WTC11 (cell line): Measurements from ENCODE around the gene CAMKK2. TPM values are rescaled to one million over a fixed set of nuclear protein-coding genes. Genes with fewer than 3 reads are reported as not detected.

Source experiments
- ATAC-seq: fragments of 200-7000 bp; cut with Tn5 transposase; 2 replicates; pipeline ENCODE4 v1.10.0; 2021; ENCODE audit warnings: mild to moderate bottlenecking, moderate library complexity
- CTCF ChIA-PET: fragments of 300-600 bp; sonication (Branson Sonifier 250); formaldehyde crosslinking; loops from one replicate; lab custom pipeline; 2021; ENCODE audit warnings: antibody characterized with exemption; lab: Charles Lee
- POLR2A ChIA-PET: fragments of 350-600 bp; sonication (Branson Sonifier 250); formaldehyde crosslinking; loops from one replicate; lab custom pipeline; 2021; ENCODE audit warnings: antibody characterized with exemption; lab: Charles Lee
- DNase-seq: peaks from one replicate; pipeline ENCODE4 v3.0.0; 2021; ENCODE audit warnings: low spot score
- H3K27ac Mint-ChIP-seq: 2 replicates; pipeline ENCODE4 v1.8.0; 2021; ENCODE audit warnings: mixed read lengths
- H3K27me3 Mint-ChIP-seq: 2 replicates; pipeline ENCODE4 v1.8.0; 2021; ENCODE audit warnings: low read depth, mild to moderate bottlenecking, moderate library complexity, mixed read lengths
- H3K36me3 Mint-ChIP-seq: 2 replicates; pipeline ENCODE4 v1.8.0; 2021; ENCODE audit warnings: mixed read lengths
- H3K4me1 Mint-ChIP-seq: 2 replicates; pipeline ENCODE4 v1.8.0; 2022; ENCODE audit warnings: mixed read lengths
- H3K4me3 Mint-ChIP-seq: 2 replicates; pipeline ENCODE4 v1.8.0; 2021; ENCODE audit warnings: mild to moderate bottlenecking, moderate library complexity, mixed read lengths
- H3K9me3 Mint-ChIP-seq: 2 replicates; pipeline ENCODE4 v1.8.0; 2021; ENCODE audit warnings: mixed read lengths
- CREM ChIP-seq: sonication (generic); formaldehyde crosslinking; IDR thresholded peaks from 2 replicates; pipeline ENCODE4 v1.8.1; 2022; ENCODE audit warnings: mild to moderate bottlenecking, missing genetic modification reagents, moderate library complexity
- EMX1 ChIP-seq: fragments of 250-450 bp; sonication (Bioruptor Pico); IDR thresholded peaks from 2 replicates; pipeline ENCODE4 v1.8.0; 2021; ENCODE audit warnings: mild to moderate bottlenecking
- ETV6 ChIP-seq: sonication (generic); formaldehyde crosslinking; IDR thresholded peaks from 2 replicates; pipeline ENCODE4 v1.8.1; 2022; ENCODE audit warnings: mild to moderate bottlenecking, missing genetic modification reagents
- FOXJ3 ChIP-seq: sonication (generic); formaldehyde crosslinking; IDR thresholded peaks from 2 replicates; pipeline ENCODE4 v1.9.0; 2021; ENCODE audit warnings: missing genetic modification reagents, mild to moderate bottlenecking, borderline replicate concordance
- FOXP1 ChIP-seq: sonication (generic); formaldehyde crosslinking; IDR thresholded peaks from 2 replicates; pipeline ENCODE4 v1.8.0; 2022; ENCODE audit warnings: missing genetic modification reagents, mild to moderate bottlenecking, moderate library complexity, borderline replicate concordance
- HMGA2 ChIP-seq: fragments of 250-450 bp; sonication (Bioruptor Pico); IDR thresholded peaks from 2 replicates; pipeline ENCODE4 v1.4.0; 2021; ENCODE audit warnings: mild to moderate bottlenecking, moderate library complexity
- JAZF1 ChIP-seq: fragments of 250-450 bp; sonication (Bioruptor Pico); IDR thresholded peaks from 2 replicates; pipeline ENCODE4 v1.9.0; 2021; ENCODE audit warnings: moderate library complexity, mild to moderate bottlenecking, inconsistent platforms
- JUN ChIP-seq: sonication (generic); formaldehyde crosslinking; IDR thresholded peaks from 2 replicates; pipeline ENCODE4 v1.8.0; 2023; ENCODE audit warnings: mild to moderate bottlenecking, missing genetic modification reagents
- KAT7 ChIP-seq: sonication (generic); formaldehyde crosslinking; IDR thresholded peaks from 2 replicates; pipeline ENCODE4 v1.8.1; 2023; ENCODE audit warnings: missing genetic modification reagents, mild to moderate bottlenecking, borderline replicate concordance
- MXD4 ChIP-seq: fragments of 250-450 bp; sonication (Bioruptor Pico); IDR thresholded peaks from 2 replicates; pipeline ENCODE4 v1.8.0; 2021; ENCODE audit warnings: mild to moderate bottlenecking, moderate library complexity, borderline replicate concordance
- RELA ChIP-seq: sonication (generic); formaldehyde crosslinking; IDR thresholded peaks from 2 replicates; pipeline ENCODE4 v1.8.1; 2022; ENCODE audit warnings: missing genetic modification reagents, mild to moderate bottlenecking, borderline replicate concordance
- RORB ChIP-seq: fragments of 250-450 bp; sonication (Bioruptor Pico); IDR thresholded peaks from 2 replicates; pipeline ENCODE4 v1.9.0; 2021; ENCODE audit warnings: mild to moderate bottlenecking
- ZNF232 ChIP-seq: sonication (generic); formaldehyde crosslinking; IDR thresholded peaks from 2 replicates; pipeline ENCODE4 v1.8.0; 2022; ENCODE audit warnings: mild to moderate bottlenecking, missing genetic modification reagents
- total RNA-seq: library from RNA; stranded (reverse); gene quantifications from 3 replicates; pipeline ENCODE4 v1.2.3, GENCODE V29; 2021
- TF ChIP-seq, protein P1 (sequence below): sonication (generic); formaldehyde crosslinking; conservative IDR thresholded peaks from 2 replicates; pipeline ENCODE4 v1.8.1; 2022; ENCODE audit warnings: mild to moderate bottlenecking, missing genetic modification reagents
- TF ChIP-seq, protein P2 (sequence below): fragments of 250-450 bp; sonication (Bioruptor Pico); IDR thresholded peaks from 2 replicates; pipeline ENCODE4 v1.9.0; 2021; ENCODE audit warnings: mild to moderate bottlenecking
- TF ChIP-seq, protein P3 (sequence below): sonication (generic); formaldehyde crosslinking; IDR thresholded peaks from 2 replicates; pipeline ENCODE4 v1.8.1; 2023; ENCODE audit warnings: mild to moderate bottlenecking, missing genetic modification reagents
- TF ChIP-seq, protein P4 (sequence below): sonication (generic); formaldehyde crosslinking; IDR thresholded peaks from 2 replicates; pipeline ENCODE4 v1.8.0; 2022; ENCODE audit warnings: missing genetic modification reagents
- TF ChIP-seq, protein P5 (sequence below): fragments of 250-450 bp; sonication (Bioruptor Pico); conservative IDR thresholded peaks from 2 replicates; pipeline ENCODE4 v1.9.0; 2021; ENCODE audit warnings: mild to moderate bottlenecking

CAMKK2 gene
- total RNA-seq, 1 experiment from 2014 or later = 36.5 TPM

DNA sequence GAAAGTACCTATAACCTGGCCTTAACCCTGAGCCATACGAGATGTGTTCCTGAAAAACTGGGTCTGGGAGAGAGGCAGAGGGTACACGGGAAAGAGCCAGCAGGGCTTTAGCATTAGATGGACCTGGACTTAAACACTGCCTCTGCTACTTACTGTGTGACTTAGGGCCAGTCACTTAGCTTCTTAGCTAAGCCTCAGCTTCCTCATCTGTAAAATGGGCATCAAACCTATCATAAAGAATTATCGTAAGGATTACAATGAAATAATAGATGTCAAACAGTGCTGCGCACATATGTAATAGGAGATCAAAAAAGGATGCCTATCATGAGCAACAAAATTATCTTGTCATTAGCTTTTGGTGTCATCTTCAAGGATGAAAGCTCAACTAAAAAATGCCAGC, 32.1 kb upstream of the CAMKK2 start:
- Mint-ChIP-seq H3K4me1 (no peaks in the 10 kb centered on the region), H3K4me3 (no peak overlapping the region), H3K9me3 (no peaks in the 10 kb centered on the region), H3K36me3 (peaks cover 79% of the 10 kb centered on the region), H3K27me3 (no peaks in the 10 kb centered on the region), H3K27ac (no peak overlapping the region)
- ChIA-PET CTCF (interaction anchor here (2.1 kb wide), 1 partner anchor 115 kb away, joined by 7 read pairs; no protein-coding TSS in a partner anchor), POLR2A (interaction anchor here (0.6 kb wide), 1 partner anchor 218 kb away, joined by 4 read pairs; no protein-coding TSS in a partner anchor)
- ATAC-seq = no peak
- no peak for DNase-seq
- TF ChIP-seq, protein P1, sequence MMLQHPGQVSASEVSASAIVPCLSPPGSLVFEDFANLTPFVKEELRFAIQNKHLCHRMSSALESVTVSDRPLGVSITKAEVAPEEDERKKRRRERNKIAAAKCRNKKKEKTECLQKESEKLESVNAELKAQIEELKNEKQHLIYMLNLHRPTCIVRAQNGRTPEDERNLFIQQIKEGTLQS = no peak
- no peak for TF ChIP-seq ETV6 (CRISPR knock-in tag)
- TF ChIP-seq, protein P2, sequence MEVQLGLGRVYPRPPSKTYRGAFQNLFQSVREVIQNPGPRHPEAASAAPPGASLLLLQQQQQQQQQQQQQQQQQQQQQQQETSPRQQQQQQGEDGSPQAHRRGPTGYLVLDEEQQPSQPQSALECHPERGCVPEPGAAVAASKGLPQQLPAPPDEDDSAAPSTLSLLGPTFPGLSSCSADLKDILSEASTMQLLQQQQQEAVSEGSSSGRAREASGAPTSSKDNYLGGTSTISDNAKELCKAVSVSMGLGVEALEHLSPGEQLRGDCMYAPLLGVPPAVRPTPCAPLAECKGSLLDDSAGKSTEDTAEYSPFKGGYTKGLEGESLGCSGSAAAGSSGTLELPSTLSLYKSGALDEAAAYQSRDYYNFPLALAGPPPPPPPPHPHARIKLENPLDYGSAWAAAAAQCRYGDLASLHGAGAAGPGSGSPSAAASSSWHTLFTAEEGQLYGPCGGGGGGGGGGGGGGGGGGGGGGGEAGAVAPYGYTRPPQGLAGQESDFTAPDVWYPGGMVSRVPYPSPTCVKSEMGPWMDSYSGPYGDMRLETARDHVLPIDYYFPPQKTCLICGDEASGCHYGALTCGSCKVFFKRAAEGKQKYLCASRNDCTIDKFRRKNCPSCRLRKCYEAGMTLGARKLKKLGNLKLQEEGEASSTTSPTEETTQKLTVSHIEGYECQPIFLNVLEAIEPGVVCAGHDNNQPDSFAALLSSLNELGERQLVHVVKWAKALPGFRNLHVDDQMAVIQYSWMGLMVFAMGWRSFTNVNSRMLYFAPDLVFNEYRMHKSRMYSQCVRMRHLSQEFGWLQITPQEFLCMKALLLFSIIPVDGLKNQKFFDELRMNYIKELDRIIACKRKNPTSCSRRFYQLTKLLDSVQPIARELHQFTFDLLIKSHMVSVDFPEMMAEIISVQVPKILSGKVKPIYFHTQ = no peak
- TF ChIP-seq EMX1 (CRISPR knock-in tag) = no peak
- TF ChIP-seq, all 79 proteins: peak for 0

DNA sequence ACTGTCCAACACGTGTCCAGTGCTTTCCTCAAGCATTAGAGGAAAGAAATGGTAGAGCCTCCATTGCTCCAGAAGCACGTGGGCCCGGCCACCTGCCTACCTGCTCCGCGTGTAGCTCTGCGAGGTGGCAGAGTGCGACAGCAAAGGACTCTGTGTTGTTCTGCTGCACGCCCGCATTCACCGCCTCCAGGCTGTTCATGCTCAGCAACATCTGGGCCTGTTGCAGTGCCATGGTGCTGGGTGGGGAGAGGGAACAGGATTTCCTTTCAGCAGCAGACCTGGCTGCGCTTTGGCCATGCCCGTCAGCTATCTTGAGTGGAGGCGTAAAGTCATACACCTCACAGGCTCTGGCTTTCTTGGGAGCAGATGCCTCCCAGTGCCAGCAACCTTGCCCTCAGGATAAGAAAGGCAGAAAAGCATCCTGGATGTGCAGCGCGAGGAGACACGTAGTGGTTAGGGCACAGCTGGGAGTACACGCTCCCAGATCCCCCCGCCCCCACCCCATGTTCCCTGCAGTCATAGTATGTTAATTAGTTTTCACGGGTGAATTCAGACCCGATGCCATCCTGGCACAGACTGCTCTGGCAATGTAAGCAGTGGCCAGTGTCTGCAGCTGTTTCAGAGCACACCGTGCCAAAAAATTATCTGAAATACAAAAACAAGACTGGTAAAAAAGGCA, 30.6 kb upstream of the CAMKK2 start:
- no peak for TF ChIP-seq MXD4
- H3K4me3 Mint-ChIP-seq = no peak overlapping the region
- no peak for ATAC-seq
- POLR2A ChIA-PET = interaction anchor here (0.5 kb wide), 1 partner anchor 433 kb away, joined by 9 read pairs; no protein-coding TSS in a partner anchor
- no peaks in the 10 kb centered on the region for H3K27me3 Mint-ChIP-seq
- H3K4me1 Mint-ChIP-seq = no peaks in the 10 kb centered on the region
- CTCF ChIA-PET = interaction anchor here (1.1 kb wide), 1 partner anchor 8 kb away, joined by 4 read pairs; no protein-coding TSS in a partner anchor
- H3K9me3 Mint-ChIP-seq = no peaks in the 10 kb centered on the region
- no peak for DNase-seq
- H3K27ac Mint-ChIP-seq = no peak overlapping the region
- peaks cover 75% of the 10 kb centered on the region for H3K36me3 Mint-ChIP-seq

DNA sequence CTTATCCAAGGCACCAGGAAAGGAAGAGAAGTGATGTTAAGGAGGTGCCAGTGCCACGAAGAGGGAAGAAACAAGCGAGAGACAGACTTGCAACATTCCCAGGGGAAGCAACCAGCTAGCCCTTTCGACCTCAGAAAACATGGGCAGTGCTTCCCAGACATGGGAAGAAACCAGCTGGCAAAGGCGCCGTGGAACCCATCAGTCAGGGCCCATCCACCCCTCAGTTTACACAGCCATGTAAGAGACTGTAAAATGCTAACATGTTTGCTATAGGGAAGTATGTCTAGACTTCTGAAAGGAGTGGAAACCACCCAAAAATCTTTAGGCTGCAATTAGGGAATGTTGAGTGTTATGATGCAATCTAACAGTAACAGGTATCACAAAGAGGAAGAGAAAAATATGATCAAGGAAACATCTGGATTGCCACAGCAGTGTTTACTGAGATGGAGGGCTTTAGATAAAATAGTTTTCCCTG, 29.4 kb upstream of the CAMKK2 start:
- H3K36me3 Mint-ChIP-seq = peaks cover 74% of the 10 kb centered on the region
- TF ChIP-seq, protein P3, sequence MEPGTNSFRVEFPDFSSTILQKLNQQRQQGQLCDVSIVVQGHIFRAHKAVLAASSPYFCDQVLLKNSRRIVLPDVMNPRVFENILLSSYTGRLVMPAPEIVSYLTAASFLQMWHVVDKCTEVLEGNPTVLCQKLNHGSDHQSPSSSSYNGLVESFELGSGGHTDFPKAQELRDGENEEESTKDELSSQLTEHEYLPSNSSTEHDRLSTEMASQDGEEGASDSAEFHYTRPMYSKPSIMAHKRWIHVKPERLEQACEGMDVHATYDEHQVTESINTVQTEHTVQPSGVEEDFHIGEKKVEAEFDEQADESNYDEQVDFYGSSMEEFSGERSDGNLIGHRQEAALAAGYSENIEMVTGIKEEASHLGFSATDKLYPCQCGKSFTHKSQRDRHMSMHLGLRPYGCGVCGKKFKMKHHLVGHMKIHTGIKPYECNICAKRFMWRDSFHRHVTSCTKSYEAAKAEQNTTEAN (CRISPR knock-in tag) = no peak
- TF ChIP-seq RELA (CRISPR knock-in tag) (no peak), KAT7 (no peak), FOXP1 (CRISPR knock-in tag) (no peak), JUN (CRISPR knock-in tag) (no peak), CREM (no peak), FOXJ3 (CRISPR knock-in tag) (no peak), ZNF232 (CRISPR knock-in tag) (no peak), RORB (CRISPR knock-in tag) (no peak), JAZF1 (CRISPR knock-in tag) (no peak), HMGA2 (no peak)
- TF ChIP-seq, protein P4, sequence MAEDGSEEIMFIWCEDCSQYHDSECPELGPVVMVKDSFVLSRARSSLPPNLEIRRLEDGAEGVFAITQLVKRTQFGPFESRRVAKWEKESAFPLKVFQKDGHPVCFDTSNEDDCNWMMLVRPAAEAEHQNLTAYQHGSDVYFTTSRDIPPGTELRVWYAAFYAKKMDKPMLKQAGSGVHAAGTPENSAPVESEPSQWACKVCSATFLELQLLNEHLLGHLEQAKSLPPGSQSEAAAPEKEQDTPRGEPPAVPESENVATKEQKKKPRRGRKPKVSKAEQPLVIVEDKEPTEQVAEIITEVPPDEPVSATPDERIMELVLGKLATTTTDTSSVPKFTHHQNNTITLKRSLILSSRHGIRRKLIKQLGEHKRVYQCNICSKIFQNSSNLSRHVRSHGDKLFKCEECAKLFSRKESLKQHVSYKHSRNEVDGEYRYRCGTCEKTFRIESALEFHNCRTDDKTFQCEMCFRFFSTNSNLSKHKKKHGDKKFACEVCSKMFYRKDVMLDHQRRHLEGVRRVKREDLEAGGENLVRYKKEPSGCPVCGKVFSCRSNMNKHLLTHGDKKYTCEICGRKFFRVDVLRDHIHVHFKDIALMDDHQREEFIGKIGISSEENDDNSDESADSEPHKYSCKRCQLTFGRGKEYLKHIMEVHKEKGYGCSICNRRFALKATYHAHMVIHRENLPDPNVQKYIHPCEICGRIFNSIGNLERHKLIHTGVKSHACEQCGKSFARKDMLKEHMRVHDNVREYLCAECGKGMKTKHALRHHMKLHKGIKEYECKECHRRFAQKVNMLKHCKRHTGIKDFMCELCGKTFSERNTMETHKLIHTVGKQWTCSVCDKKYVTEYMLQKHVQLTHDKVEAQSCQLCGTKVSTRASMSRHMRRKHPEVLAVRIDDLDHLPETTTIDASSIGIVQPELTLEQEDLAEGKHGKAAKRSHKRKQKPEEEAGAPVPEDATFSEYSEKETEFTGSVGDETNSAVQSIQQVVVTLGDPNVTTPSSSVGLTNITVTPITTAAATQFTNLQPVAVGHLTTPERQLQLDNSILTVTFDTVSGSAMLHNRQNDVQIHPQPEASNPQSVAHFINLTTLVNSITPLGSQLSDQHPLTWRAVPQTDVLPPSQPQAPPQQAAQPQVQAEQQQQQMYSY (CRISPR knock-in tag) = no peak
- TF ChIP-seq, protein P5, sequence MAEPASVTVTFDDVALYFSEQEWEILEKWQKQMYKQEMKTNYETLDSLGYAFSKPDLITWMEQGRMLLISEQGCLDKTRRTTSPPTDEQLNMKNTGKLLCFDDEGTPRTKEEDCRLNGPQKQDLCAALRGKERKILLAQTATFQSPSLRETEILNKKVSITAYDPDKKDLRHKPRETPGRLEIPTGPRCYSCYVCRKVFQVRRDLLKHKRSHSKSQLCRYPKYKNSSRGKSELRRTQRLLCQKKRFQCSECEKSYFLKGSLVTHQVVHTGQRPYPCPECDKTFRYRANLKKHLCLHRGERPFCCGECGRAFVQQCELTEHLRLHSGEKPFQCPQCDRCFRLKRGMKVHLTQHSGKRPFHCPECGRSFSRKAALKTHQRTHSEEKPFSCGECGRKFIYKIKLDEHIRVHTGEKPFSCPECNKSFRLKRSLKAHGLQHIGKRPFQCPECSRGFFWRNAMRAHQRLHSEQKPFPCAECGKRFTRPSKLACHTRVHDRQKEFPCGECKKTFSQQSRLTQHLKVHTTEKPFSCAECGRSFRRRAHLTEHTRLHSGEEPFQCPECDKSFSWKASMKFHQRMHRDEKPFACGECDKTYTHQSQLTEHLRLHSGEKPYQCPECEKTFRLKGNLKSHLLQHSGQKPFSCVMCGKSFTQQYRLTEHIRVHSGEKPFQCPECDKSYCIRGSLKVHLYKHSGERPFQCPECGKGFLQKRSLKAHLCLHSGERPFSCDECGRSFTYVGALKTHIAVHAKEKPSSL (CRISPR knock-in tag) = no peak

More for the DNA sequence above, 29.4 kb upstream of the CAMKK2 start:
- DNase-seq = no peak
- H3K27me3 Mint-ChIP-seq = no peaks in the 10 kb centered on the region
- H3K4me1 Mint-ChIP-seq = no peaks in the 10 kb centered on the region
- H3K4me3 Mint-ChIP-seq = no peak overlapping the region
- no peak for ATAC-seq
- no peaks in the 10 kb centered on the region for H3K9me3 Mint-ChIP-seq
- POLR2A ChIA-PET = no interaction called here
- H3K27ac Mint-ChIP-seq = no peak overlapping the region
- CTCF ChIA-PET = interaction anchor here (1.1 kb wide), 1 partner anchor 9 kb away, joined by 4 read pairs; no protein-coding TSS in a partner anchor
